HepG2 (cell line): ENCODE data around the gene DYNC1LI2. TPM values are rescaled to one million over a fixed set of nuclear protein-coding genes. Genes with fewer than 3 reads are reported as not detected.

ENCODE experiments used
- DPF2 ChIP-seq: sonication (generic); formaldehyde crosslinking; IDR thresholded peaks from 2 replicates; pipeline ENCODE4 v1.4.0; 2020; ENCODE audit warnings: mild to moderate bottlenecking, low read depth, missing genetic modification reagents, borderline replicate concordance
- IKZF4 ChIP-seq: sonication (generic); formaldehyde crosslinking; IDR thresholded peaks from 2 replicates; pipeline ENCODE4 v1.5.1; 2020; ENCODE audit warnings: borderline replicate concordance, mild to moderate bottlenecking, low read depth, missing genetic modification reagents; ENCODE audit errors: not compliant biosample characterization
- JUNB ChIP-seq: sonication (generic); formaldehyde crosslinking; IDR thresholded peaks from 2 replicates; pipeline ENCODE4 v1.8.0; 2022; ENCODE audit warnings: missing genetic modification reagents, mild to moderate bottlenecking, borderline replicate concordance
- MLLT10 ChIP-seq: sonication (generic); formaldehyde crosslinking; IDR thresholded peaks from 2 replicates; pipeline ENCODE4 v1.4.0; 2020; ENCODE audit warnings: missing genetic modification reagents
- NCOA2 ChIP-seq: sonication (generic); formaldehyde crosslinking; IDR thresholded peaks from 2 replicates; pipeline ENCODE4 v1.8.0; 2022; ENCODE audit warnings: inconsistent platforms
- RFXAP ChIP-seq: sonication (generic); formaldehyde crosslinking; IDR thresholded peaks from 2 replicates; pipeline ENCODE4 v1.4.0; 2020; ENCODE audit warnings: missing genetic modification reagents, borderline replicate concordance
- SAFB2 ChIP-seq: sonication (generic); formaldehyde crosslinking; IDR thresholded peaks from 2 replicates; pipeline ENCODE4 v1.5.1; 2020; ENCODE audit warnings: missing genetic modification reagents, low read depth, mild to moderate bottlenecking, borderline replicate concordance
- SMARCC2 ChIP-seq: fragments of 450-650 bp; IDR thresholded peaks from 2 replicates; pipeline ENCODE4 v1.6.1; 2017; ENCODE audit warnings: antibody characterized with exemption, mild to moderate bottlenecking
- ZFP62 ChIP-seq: sonication (generic); formaldehyde crosslinking; IDR thresholded peaks from 2 replicates; pipeline ENCODE4 v1.4.0; 2020; ENCODE audit warnings: missing genetic modification reagents
- ZNF160 ChIP-seq: sonication (generic); formaldehyde crosslinking; IDR thresholded peaks from 2 replicates; pipeline ENCODE4 v1.8.0; 2022; ENCODE audit warnings: mild to moderate bottlenecking, inconsistent platforms, missing genetic modification reagents
- ZNF18 ChIP-seq: sonication (generic); formaldehyde crosslinking; IDR thresholded peaks from 2 replicates; pipeline ENCODE4 v1.8.0; 2022; ENCODE audit warnings: mild to moderate bottlenecking, missing genetic modification reagents; ENCODE audit not compliant: insufficient replicate concordance
- ZNF296 ChIP-seq: sonication (generic); formaldehyde crosslinking; conservative IDR thresholded peaks from 2 replicates; pipeline ENCODE4 v1.5.0; 2020; ENCODE audit warnings: mild to moderate bottlenecking, missing genetic modification reagents
- ZNF460 ChIP-seq: sonication (generic); formaldehyde crosslinking; IDR thresholded peaks from 2 replicates; pipeline ENCODE4 v1.5.1; 2020; ENCODE audit warnings: missing genetic modification reagents, mild to moderate bottlenecking, borderline replicate concordance
- ZNF484 ChIP-seq: sonication (generic); formaldehyde crosslinking; IDR thresholded peaks from 2 replicates; pipeline ENCODE4 v1.5.1; 2020; ENCODE audit warnings: mild to moderate bottlenecking, low read depth, missing genetic modification reagents, borderline replicate concordance
- ZNF569 ChIP-seq: sonication (generic); formaldehyde crosslinking; IDR thresholded peaks from 2 replicates; pipeline ENCODE4 v1.5.0; 2020; ENCODE audit warnings: mild to moderate bottlenecking, missing genetic modification reagents, moderate library complexity, borderline replicate concordance
- ZNF644 ChIP-seq: IDR thresholded peaks from 2 replicates; pipeline ENCODE4 v1.6.1; 2016; ENCODE audit warnings: low read depth
- ZNF773 ChIP-seq: sonication (generic); formaldehyde crosslinking; IDR thresholded peaks from 2 replicates; pipeline ENCODE4 v1.4.0; 2020; ENCODE audit warnings: missing genetic modification reagents, borderline replicate concordance
- polyA plus RNA-seq, 8 experiments: library from polyadenylated mRNA; depleted of rRNA in 3 of 8; stranded (reverse) in 7 of 8; unstranded in 1 of 8; fragments of >200 nt; fragmentation: Illumina TruSeq in 4 of 8; extraction: Trizol in 4 of 8; gene quantifications; 2 replicates each; pipeline versions ENCODE4 v1.2.1 to v1.2.3, GENCODE V29; 2011 to 2016; ENCODE audit warnings: low read depth in 4 of 8, missing spikeins in 1 of 8, mixed read lengths in 1 of 8; ENCODE audit not compliant: insufficient read depth in 1 of 8
- total RNA-seq, 5 experiments: library from RNA; depleted of rRNA; stranded (reverse); fragments of >200 nt; fragmentation: Illumina TruSeq; extraction: Trizol; gene quantifications; 2 replicates each; pipeline ENCODE4 v1.2.3, GENCODE V29; 2016; ENCODE audit warnings: low read depth in 1 of 5
- TF ChIP-seq, protein P1 (sequence below): sonication (generic); formaldehyde crosslinking; IDR thresholded peaks from 2 replicates; pipeline ENCODE4 v1.5.1; 2020; ENCODE audit warnings: missing genetic modification reagents, mild to moderate bottlenecking, borderline replicate concordance
- TF ChIP-seq, protein P2 (sequence below): sonication (generic); formaldehyde crosslinking; conservative IDR thresholded peaks from 2 replicates; pipeline ENCODE4 v1.4.0; 2020; ENCODE audit warnings: missing genetic modification reagents
- TF ChIP-seq, protein P3 (sequence below): sonication (generic); formaldehyde crosslinking; IDR thresholded peaks from 2 replicates; pipeline ENCODE4 v1.5.1; 2020; ENCODE audit warnings: missing genetic modification reagents, mild to moderate bottlenecking, borderline replicate concordance

Gene DYNC1LI2
- total and polyA plus RNA-seq, 2 of the 13 experiments (the other 11 are each of a cell fraction or from before 2014, with no cell fraction given): 65.5 to 135 TPM

DNA sequence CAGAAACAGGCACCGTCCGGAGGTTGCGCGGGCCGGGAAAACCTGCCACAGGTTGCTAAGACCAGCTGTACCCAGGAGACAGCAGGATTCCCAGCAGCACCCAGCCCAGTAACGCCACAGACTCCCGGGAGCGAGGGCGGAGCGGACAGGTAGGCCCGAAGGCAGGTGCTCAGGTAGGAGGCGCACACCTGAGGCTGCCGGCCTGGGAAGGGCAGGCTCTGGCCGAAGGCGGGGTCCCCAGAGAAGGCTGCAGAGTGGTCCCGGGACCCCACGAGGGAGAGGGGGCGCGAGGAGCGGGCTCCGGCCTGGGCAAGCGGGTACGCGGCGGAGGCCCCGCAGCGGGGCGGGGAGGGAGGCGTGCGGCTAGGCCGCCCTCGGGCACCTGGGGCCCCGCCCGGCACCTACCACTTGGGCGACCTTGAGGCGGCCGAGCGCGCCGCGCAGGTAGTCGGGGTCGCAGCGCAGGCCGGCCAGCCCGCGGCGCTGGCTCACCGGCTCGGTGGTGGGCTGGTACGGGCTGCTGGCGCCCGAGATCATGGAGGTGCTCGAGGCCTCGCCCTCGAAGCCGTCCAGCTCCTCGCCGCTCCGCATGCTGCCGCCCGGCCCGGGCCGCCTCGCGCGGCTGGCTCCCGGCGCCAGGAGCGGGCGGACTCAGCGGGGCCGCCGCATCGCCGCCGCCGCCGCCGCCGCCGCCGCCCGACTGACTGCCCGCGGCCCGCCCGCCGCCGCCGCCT, 55.3 kb downstream of the DYNC1LI2 start (continued):
- TF ChIP-seq ZNF484 (CRISPR knock-in tag): no peak
- TF ChIP-seq ZNF160 (CRISPR knock-in tag): no peak
- TF ChIP-seq ZNF296 (CRISPR knock-in tag): no peak
- TF ChIP-seq MLLT10 (CRISPR knock-in tag): no peak
- TF ChIP-seq ZNF460 (CRISPR knock-in tag): no peak
- TF ChIP-seq ZNF644 (CRISPR knock-in tag): no peak
- TF ChIP-seq ZFP62 (CRISPR knock-in tag): no peak
- TF ChIP-seq ZNF569: no peak
- no peak; the same call in 1 of the 2 replicates for TF ChIP-seq ZNF773 (CRISPR knock-in tag)
- no peak for TF ChIP-seq DPF2 (CRISPR knock-in tag)
- TF ChIP-seq NCOA2 (CRISPR knock-in tag): no peak
- no peak; the same call in 1 of the 2 replicates for TF ChIP-seq SAFB2 (CRISPR knock-in tag)
- TF ChIP-seq, protein P1, sequence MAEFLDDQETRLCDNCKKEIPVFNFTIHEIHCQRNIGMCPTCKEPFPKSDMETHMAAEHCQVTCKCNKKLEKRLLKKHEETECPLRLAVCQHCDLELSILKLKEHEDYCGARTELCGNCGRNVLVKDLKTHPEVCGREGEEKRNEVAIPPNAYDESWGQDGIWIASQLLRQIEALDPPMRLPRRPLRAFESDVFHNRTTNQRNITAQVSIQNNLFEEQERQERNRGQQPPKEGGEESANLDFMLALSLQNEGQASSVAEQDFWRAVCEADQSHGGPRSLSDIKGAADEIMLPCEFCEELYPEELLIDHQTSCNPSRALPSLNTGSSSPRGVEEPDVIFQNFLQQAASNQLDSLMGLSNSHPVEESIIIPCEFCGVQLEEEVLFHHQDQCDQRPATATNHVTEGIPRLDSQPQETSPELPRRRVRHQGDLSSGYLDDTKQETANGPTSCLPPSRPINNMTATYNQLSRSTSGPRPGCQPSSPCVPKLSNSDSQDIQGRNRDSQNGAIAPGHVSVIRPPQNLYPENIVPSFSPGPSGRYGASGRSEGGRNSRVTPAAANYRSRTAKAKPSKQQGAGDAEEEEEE (CRISPR knock-in tag): no peak
- no peak for TF ChIP-seq JUNB (CRISPR knock-in tag)
- TF ChIP-seq, protein P2, sequence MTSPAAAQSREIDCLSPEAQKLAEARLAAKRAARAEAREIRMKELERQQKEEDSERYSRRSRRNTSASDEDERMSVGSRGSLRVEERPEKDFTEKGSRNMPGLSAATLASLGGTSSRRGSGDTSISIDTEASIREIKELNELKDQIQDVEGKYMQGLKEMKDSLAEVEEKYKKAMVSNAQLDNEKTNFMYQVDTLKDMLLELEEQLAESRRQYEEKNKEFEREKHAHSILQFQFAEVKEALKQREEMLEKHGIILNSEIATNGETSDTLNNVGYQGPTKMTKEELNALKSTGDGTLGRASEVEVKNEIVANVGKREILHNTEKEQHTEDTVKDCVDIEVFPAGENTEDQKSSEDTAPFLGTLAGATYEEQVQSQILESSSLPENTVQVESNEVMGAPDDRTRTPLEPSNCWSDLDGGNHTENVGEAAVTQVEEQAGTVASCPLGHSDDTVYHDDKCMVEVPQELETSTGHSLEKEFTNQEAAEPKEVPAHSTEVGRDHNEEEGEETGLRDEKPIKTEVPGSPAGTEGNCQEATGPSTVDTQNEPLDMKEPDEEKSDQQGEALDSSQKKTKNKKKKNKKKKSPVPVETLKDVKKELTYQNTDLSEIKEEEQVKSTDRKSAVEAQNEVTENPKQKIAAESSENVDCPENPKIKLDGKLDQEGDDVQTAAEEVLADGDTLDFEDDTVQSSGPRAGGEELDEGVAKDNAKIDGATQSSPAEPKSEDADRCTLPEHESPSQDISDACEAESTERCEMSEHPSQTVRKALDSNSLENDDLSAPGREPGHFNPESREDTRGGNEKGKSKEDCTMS: no peak
- TF ChIP-seq RFXAP: 0 out of 2 replicates have a peak, but pooled peaks have one; percentile 27
- TF ChIP-seq IKZF4: no peak
- TF ChIP-seq ZNF18 (CRISPR knock-in tag): no peak
- TF ChIP-seq SMARCC2: no peak
- TF ChIP-seq, protein P3, sequence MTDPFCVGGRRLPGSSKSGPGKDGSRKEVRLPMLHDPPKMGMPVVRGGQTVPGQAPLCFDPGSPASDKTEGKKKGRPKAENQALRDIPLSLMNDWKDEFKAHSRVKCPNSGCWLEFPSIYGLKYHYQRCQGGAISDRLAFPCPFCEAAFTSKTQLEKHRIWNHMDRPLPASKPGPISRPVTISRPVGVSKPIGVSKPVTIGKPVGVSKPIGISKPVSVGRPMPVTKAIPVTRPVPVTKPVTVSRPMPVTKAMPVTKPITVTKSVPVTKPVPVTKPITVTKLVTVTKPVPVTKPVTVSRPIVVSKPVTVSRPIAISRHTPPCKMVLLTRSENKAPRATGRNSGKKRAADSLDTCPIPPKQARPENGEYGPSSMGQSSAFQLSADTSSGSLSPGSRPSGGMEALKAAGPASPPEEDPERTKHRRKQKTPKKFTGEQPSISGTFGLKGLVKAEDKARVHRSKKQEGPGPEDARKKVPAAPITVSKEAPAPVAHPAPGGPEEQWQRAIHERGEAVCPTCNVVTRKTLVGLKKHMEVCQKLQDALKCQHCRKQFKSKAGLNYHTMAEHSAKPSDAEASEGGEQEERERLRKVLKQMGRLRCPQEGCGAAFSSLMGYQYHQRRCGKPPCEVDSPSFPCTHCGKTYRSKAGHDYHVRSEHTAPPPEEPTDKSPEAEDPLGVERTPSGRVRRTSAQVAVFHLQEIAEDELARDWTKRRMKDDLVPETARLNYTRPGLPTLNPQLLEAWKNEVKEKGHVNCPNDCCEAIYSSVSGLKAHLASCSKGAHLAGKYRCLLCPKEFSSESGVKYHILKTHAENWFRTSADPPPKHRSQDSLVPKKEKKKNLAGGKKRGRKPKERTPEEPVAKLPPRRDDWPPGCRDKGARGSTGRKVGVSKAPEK (CRISPR knock-in tag): no peak
